TTC549 (cell line): Measurements from ENCODE around the gene ARHGAP15.

Source experiments
- FAIRE-seq: peaks from 2 replicates; lab custom pipeline; 2012; peaks lifted over from hg19 to GRCh38; lab: Jason Lieb, UNC

Gene ARHGAP15

DNA sequence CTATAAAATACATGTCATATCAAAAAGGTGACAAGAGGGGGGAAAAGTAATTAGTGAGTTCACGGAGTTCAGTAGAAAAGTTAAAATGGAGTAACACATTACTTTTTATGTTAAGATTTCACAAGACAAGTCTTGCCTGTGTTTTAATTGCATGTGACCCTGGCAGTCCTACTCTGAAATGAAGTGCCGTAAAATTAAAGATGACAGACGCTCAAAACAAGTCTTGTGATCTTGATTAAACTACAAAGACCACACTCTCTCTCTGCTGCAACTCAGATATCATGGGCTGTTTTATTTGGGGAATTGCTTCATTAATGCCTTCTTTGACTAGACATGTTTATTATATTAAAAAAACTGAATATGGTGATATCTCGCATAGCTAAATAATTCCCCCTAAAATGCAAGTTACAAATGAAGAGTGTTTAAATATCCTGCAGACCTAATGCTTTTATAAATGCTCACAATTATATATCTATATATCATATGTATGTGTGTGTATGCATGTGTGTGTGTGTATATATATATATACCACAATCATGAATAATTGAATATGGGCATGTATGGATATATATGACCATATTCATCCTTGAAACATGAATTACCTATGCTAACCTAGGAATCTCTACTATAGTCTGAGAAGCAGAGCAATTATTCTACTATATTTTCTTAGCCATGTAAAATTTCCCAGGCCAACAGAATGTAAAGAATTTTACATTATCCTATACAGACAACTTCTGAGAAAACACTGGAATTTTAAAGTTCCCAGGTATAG, 647.5 kb downstream of the ARHGAP15 start:
- no peak for FAIRE-seq

DNA sequence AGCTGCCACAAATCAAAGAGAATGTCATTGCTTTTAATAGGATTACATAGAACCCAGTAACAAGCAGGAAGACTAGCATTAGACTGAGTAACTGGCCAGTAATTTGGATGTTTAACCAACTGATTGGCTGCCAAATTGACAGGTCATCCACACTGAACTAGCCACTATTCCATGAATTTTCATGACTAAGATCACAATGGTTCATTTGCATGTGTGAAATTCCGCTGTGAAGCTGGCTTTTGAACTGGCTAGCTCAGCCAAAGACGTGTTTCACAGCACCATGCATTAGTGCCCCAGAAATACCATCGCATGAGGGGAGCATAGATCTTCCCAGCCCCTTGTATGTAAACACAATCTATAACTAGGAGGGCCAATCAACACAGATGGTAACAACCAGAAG, 649.8 kb downstream of the ARHGAP15 start:
- FAIRE-seq = no peak

DNA sequence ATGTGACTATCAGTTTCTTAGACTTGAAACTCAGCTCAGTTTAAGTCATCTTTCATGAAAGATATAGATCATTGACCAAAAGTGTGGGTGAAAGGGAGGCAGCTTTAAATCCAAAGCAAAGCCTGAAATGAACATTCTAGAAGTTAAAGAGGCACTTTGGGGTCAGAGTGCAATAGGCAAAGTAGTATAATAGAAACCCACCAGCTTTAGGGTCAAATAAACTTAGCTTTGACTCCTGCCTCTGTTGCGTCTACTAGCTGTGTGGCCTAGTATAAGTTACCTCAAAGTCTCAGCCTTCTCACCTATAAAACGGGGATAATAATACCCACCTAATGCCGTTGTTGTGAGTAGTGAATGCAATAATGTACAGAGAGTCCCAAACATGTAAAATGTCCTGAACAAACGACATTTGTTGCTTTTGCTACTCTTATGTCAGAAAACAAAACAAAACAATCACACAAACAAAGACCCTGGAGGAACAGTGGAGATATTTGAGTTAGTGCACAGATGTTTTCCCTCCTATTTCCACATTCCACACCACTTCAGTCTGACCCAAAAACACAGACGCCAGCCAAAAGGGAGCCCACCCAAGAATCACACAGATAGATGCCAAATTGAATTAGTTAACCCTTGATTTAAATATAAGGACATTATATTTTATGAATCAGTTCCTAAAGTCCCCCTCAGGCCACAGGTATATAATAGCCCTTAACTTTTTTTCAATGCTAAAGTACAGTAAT, 657.0 kb downstream of the ARHGAP15 start:
- no peak for FAIRE-seq

DNA sequence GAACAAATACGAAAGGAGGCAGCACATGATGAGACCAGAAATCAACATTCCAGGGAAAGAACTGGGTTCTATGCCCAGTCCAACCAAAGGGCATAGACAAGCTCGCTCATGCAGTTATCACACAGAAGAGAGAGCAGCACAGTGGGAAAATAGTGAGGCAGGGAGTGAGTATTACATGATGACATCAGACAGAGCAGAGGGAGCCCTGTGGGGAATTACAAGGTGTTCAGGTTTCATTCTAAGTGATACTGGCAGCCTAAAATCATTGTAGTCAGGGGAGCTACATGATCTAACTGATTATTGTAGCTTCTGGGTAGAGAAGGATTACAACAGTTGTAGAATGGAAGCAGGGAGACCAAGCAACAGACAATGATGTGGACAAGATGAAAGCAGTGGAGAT, 658.5 kb downstream of the ARHGAP15 start:
- FAIRE-seq = no peak

DNA sequence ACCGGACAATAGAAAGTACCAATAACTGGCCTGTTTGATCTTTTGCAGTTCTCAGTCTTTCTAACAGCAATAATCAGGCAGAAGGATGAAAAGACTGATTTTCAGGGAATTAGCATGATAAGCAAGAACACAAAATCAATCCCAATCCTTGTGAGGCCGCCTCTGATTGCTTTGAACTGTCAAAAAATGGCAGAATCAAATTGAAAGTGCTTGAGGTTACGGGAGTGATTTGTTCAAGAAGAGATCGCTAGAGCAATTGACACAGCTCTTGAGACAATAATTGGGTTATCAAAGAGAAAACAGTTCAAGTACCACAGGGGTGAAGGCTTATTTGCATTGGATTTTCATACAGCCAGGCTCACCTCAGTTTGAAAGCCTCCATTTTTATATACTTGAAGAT, 663.4 kb downstream of the ARHGAP15 start:
- FAIRE-seq = no peak

DNA sequence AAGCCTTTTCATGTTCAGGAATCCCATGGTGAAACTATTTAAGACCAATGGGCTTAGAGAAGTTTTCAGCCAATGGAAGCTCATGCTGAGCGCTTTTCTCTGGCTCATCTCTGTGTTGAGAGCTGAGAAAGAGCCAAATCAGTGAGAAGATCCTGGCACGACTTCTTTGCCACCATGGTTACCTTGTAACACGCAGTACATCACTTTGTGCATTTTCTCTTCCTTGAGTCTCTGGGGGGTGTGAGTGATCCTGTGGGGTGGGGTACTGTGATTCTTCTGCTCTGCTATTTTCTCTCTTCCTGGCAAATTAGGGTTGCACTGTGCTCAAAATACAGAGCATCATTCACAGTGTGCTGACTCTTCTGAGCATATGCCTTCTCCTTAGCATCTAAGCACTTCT, 664.2 kb downstream of the ARHGAP15 start:
- no peak for FAIRE-seq

DNA sequence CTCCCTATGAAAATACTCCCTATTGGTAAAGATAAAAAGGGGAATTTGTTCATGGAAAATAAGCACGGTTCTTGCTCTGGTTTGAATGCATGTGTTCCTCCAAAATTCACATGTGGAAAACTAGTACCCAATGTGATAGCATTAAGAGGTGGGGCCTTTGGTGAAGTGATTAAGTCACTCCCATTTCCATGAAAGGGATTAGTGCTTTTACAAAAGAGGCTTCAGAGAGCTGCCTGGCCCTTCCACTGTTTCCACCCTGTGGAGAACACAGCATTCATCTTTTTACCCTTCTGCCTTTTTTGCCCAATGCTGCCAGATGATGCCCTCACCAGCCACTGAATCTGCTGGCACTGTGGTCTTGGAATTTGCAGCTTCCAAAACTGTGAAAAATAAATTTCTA, 666.8 kb downstream of the ARHGAP15 start:
- FAIRE-seq = no peak

DNA sequence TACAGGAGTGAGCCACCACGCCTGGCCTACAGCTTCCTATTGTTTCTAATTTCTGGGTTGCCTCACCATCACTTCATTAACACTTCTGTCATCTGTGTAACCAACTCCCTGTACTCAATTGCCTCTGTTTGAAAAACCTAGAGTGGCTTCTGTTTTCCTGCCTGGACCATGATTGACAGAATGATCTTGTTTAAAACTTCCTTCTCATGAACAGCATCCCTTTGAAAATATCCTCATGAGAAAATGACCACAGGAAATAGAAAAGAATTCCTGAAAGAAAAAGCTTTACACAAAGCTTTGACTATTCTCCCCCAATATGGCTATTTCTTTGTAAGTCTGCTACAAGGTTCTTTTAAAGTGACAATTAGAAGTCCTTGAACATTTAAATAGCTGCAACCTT, 672.3 kb downstream of the ARHGAP15 start:
- no peak for FAIRE-seq

DNA sequence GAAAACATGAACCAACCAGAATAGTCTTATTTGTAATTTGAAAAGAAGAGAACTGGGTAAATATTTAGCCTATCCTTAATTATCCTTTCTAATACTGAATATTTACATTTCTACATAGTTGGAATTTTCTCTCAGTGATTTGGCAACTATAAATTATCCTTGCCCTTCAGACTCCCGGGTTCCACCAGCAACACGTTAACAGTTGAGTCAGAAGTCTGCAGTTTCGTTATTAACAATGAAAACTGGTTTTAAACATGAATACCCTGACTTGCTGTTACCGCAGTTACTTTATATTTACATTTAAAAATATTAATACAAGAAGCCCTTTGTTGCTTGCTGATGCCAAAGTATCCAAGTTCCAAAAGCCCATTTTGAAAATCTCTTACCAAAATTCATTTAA, 673.0 kb downstream of the ARHGAP15 start:
- FAIRE-seq = no peak

DNA sequence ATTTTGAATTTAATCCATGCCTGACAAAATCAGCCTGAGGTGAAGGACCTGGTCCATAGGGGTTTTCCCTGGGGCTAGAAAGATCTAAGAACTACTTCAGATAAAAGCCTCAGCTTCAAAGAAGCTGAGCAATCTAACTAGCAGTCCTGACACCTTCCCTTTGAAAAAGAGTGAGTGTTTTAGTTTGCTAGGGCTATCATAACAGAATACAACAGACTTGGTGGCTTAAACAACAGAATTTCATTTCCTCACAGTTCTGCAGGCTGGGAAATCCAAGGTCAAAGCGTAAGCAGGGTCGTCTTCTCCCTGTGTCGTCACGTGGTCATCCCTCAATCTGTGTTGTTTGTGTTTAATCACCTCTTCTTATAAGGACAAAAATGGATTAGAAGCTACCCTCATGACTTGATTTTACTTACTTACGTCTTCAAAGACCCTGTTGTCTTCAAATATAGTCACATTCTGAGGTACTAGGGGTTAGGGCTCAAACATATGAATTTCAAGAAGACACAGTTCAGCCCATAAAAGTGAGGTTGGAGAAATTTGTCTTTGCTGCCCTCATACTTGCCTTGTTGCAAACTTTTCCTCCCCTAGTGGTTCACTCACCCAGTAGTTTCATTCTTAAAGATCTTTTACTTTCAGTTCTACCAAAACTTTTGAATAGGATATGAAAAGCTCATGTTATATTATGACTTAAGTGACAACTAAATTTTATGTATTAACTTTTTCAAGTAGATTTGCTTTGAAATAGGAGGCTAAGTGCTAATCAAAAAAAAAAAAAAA, 673.8 kb downstream of the ARHGAP15 start:
- no peak for FAIRE-seq

DNA sequence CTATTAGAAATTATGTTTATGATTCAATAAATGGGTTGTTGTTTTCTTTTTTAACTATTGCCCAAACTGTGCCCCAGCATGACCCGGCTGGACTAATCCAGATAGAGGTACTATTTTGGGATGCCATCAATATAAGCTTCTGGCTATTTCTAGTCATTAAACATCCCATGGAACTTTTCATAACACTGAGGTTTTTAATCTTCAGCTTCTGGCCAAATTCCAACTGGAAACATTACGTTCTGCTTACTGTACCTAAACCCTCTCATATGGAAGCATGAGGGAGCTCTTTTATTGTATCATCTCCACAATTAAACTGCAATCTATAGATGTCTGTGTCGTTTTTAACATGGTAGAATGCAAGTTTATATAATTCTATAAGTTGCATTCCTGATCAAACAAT, 674.7 kb downstream of the ARHGAP15 start:
- no peak for FAIRE-seq

DNA sequence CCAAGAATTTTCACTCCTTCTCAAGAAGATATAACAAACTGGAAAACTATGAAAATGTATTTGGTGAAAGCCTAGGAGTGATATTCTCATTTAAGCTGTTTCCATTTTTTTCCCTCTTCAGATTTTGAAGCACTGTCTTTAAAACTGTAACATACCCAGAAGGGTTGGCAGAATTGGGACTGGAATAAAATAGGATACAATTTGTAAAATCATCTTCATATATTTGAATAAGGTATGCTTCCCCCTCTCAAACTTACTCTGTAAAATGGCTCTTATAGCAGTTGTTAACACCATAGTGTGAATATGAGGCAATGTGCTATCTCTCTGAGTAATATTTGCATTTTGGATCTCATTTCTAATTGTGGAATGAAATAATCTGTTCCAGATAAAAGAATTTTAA, 676.4 kb downstream of the ARHGAP15 start:
- FAIRE-seq = no peak

DNA sequence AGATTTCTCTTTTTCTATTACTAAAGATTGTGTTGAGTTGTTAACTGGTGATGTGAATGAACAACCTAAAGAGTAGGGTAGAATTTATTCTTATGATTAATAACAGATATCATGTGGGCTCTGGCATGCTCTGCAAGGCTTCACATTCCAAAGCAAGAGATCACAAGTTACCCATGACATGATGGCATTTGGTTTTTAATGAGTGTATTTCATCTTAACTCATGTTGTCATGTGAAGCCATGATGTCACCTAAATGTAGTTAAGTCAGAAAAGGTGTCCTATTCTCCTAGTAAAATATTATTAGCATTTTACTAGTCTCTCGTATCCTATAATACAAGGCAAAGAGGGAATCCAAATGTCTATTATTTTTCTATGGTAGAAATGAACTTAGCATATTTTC, 678.0 kb downstream of the ARHGAP15 start:
- FAIRE-seq = no peak

DNA sequence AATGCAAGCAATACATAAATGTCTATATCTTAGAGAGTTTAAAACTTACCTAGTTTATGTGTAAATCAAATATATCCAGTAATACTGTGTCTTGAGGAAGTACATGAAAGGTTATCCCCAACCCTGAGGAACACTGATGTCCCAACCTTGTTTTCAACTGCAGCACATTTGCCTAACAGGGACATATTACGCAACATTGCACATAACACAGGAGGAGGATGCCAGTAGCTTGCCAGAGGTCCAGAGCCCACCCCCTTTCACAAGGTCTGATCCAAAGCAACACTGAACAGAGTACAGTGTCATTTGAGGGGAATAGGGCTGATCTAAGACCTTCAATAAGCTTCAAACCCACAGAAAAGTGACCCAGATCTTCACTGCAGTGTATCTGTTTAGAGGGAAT, 678.5 kb downstream of the ARHGAP15 start:
- FAIRE-seq = no peak

DNA sequence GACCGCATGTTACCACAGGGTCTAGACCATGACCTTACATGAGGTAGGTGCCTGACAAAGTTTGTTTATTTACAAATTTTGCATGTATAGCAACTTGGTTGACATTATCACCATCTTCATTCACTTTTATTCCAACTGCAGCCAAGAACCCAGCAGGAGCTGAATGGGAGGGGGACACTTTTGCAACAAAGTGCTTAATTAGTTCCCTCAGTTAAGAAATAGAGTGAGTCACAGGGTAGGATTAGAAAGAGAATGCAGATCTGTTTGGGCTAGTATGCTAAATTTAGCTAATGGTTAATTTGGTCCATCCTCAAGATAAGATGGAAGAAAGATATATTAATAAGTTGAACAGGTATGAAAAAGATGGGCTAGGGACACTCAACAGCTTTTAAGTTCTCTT, 678.9 kb downstream of the ARHGAP15 start:
- FAIRE-seq = no peak

DNA sequence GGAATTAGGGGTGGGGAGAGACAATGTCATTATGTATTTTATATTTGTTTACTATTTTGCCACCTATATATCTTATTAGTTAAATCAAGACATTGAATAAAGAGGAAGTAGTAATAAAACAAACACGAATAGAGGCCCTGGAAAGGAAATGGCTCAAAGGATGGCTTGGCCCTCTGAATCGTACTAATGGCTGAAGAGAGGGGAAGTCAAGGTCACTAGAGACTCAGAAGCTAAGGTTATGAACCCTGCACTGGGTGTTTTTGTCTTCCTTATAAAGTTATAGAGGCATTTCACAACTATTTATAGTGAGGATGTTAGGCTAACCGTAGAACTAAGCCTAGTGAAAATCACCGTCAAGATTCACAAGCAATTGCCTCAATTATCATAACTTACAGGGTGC, 685.9 kb downstream of the ARHGAP15 start:
- FAIRE-seq = no peak

DNA sequence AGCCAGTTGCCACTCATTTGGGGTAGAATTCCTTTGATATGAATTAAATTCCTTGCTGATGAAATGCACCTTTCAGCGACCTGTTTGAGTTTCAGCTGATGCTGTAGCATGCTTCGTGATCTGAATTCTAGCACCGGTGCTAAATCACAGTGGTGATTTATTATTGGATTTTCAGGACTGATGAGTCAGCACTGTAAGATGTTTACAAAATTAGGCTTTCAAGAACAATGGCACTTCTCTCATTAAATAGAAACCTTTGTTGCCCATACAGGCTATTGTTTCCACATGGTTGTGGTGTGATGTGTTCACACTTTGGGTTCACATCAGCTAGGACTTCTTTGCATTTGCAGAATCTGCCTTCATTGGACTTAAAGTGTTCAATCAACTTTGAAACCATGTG, 687.7 kb downstream of the ARHGAP15 start:
- no peak for FAIRE-seq
